SK-N-SH (cell line): ENCODE data around the gene HYAL2.

Experiments used
- CTCF ChIP-seq: fragments of 200-600 bp; sonication (generic); IDR thresholded peaks from 2 replicates; pipeline ENCODE4 v1.6.1; 2017; ENCODE audit warnings: antibody characterized with exemption, mild to moderate bottlenecking, moderate library complexity
- EP300 ChIP-seq, 2 experiments: IDR thresholded peaks; 2 replicates each; pipeline versions ENCODE4 v1.4.0 to v1.6.1; 2012; ENCODE audit warnings: borderline replicate concordance in 1 of 2, low read depth in 1 of 2, low read length in 1 of 2
- GABPA ChIP-seq: IDR thresholded peaks from 2 replicates; pipeline ENCODE4 v1.4.0; 2012; ENCODE audit warnings: low read depth, mild to moderate bottlenecking
- PBX3 ChIP-seq: IDR thresholded peaks from 2 replicates; pipeline ENCODE4; 2012
- POLR2AphosphoS5 ChIP-seq: IDR thresholded peaks from 2 replicates; pipeline ENCODE4 v1.6.1; 2012; ENCODE audit warnings: low read depth, low read length
- REST ChIP-seq: IDR thresholded peaks from 2 replicates; pipeline ENCODE4 v1.6.1; 2012; ENCODE audit warnings: mild to moderate bottlenecking, low read depth, low read length, moderate library complexity

- TF ChIP-seq CTCF (no peak), POLR2AphosphoS5 (no peak), PBX3 (no peak), GABPA (no peak), EP300 (IDR thresholded peaks at IDR 0.05; ENCODE audit: borderline replicate concordance in 1 of 2, low read depth in 1 of 2, low read length in 1 of 2) (no peak), REST (no peak)
These were observed 8.9 kb upstream of the HYAL2 start for GRCh38 chr3:50331364-50331907.
